ENCODE results near the gene EAPP. TPM values are rescaled to one million over a fixed set of nuclear protein-coding genes. Genes with fewer than 3 reads are reported as not detected.

Gene EAPP
- total and polyA plus RNA-seq, 2 of the 13 experiments (the other 11 are each of a cell fraction or from before 2014, with no cell fraction given): 68.7 to 110 TPM

DNA sequence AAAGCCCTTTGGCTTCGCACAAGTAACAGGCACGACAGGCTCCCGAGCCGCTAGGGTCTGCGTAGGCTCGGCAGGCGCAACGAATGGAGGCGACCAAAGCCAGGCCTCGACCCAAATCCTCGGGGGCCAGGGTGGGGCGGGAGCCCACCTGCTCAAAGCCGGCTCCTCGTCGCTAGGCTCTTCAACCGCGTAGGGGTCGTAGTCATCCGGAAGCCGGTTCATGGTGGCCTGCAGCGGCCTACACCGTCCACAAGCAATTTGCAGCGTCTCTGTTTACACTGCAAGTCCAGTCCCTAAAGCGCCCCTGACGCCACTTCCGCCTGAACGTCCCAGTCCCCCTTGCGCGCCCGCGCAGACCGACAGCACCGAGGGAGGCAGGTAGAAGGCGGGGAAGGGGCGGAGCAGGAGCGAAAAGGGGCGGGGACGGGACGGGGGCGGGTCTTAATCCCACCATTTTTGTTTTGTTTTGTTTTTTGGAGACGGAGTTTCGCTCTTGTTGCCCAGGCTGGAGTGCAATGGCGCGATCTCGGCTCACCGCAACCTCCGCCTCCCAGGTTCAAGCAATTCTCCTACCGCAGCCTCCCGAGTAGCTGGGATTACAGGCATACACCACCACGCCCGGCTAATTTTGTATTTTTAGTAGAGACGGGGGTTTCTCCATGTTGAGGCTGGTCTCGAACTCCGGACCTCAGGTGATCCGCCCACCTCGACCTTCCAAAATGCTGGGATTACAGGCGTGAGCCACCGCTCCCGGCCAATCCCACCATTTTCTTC lies at the start of gene EAPP (continued):
- TF ChIP-seq, protein P1, sequence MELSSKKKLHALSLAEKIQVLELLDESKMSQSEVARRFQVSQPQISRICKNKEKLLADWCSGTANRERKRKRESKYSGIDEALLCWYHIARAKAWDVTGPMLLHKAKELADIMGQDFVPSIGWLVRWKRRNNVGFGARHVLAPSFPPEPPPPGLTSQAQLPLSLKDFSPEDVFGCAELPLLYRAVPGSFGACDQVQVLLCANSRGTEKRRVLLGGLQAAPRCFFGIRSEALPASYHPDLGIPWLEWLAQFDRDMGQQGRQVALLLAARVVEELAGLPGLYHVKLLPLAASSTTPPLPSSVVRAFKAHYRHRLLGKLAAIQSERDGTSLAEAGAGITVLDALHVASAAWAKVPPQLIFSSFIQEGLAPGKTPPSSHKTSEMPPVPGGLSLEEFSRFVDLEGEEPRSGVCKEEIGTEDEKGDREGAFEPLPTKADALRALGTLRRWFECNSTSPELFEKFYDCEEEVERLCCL (CRISPR knock-in tag; IDR thresholded peaks at IDR 0.05; ENCODE audit: borderline replicate concordance): peak; percentile 71; the same call in 1 of the 2 replicates
- no peak; the same call in 1 of the 2 replicates for TF ChIP-seq HHEX (CRISPR knock-in tag; IDR thresholded peaks at IDR 0.05)
- peak; percentile 64 for TF ChIP-seq NFYB (CRISPR knock-in tag; IDR thresholded peaks at IDR 0.05)
- peak; percentile 97 for TF ChIP-seq KDM3A (CRISPR knock-in tag; IDR thresholded peaks at IDR 0.05; ENCODE audit: low read depth)
- 0 out of 2 replicates have a peak, but pooled peaks have one; percentile 86 for TF ChIP-seq ZBTB8A (CRISPR knock-in tag; IDR thresholded peaks at IDR 0.05; ENCODE audit: borderline replicate concordance, low read depth)
- peak; percentile 79 for TF ChIP-seq ZKSCAN8 (CRISPR knock-in tag; IDR thresholded peaks at IDR 0.05; ENCODE audit: borderline replicate concordance)
- TF ChIP-seq ZNF782 (CRISPR knock-in tag; IDR thresholded peaks at IDR 0.05; ENCODE audit: borderline replicate concordance): peak; percentile 99
- no peak; the same call in 1 of the 2 replicates for TF ChIP-seq FIP1L1 (IDR thresholded peaks at IDR 0.05; ENCODE audit: borderline replicate concordance, insufficient read depth, low read depth, low read length)
- TF ChIP-seq, protein P2, sequence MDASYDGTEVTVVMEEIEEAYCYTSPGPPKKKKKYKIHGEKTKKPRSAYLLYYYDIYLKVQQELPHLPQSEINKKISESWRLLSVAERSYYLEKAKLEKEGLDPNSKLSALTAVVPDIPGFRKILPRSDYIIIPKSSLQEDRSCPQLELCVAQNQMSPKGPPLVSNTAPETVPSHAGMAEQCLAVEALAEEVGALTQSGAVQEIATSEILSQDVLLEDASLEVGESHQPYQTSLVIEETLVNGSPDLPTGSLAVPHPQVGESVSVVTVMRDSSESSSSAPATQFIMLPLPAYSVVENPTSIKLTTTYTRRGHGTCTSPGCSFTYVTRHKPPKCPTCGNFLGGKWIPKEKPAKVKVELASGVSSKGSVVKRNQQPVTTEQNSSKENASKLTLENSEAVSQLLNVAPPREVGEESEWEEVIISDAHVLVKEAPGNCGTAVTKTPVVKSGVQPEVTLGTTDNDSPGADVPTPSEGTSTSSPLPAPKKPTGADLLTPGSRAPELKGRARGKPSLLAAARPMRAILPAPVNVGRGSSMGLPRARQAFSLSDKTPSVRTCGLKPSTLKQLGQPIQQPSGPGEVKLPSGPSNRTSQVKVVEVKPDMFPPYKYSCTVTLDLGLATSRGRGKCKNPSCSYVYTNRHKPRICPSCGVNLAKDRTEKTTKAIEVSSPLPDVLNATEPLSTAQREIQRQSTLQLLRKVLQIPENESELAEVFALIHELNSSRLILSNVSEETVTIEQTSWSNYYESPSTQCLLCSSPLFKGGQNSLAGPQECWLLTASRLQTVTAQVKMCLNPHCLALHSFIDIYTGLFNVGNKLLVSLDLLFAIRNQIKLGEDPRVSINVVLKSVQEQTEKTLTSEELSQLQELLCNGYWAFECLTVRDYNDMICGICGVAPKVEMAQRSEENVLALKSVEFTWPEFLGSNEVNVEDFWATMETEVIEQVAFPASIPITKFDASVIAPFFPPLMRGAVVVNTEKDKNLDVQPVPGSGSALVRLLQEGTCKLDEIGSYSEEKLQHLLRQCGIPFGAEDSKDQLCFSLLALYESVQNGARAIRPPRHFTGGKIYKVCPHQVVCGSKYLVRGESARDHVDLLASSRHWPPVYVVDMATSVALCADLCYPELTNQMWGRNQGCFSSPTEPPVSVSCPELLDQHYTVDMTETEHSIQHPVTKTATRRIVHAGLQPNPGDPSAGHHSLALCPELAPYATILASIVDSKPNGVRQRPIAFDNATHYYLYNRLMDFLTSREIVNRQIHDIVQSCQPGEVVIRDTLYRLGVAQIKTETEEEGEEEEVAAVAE (CRISPR knock-in tag; IDR thresholded peaks at IDR 0.05; ENCODE audit: borderline replicate concordance): peak; percentile 95
- TF ChIP-seq, protein P3, sequence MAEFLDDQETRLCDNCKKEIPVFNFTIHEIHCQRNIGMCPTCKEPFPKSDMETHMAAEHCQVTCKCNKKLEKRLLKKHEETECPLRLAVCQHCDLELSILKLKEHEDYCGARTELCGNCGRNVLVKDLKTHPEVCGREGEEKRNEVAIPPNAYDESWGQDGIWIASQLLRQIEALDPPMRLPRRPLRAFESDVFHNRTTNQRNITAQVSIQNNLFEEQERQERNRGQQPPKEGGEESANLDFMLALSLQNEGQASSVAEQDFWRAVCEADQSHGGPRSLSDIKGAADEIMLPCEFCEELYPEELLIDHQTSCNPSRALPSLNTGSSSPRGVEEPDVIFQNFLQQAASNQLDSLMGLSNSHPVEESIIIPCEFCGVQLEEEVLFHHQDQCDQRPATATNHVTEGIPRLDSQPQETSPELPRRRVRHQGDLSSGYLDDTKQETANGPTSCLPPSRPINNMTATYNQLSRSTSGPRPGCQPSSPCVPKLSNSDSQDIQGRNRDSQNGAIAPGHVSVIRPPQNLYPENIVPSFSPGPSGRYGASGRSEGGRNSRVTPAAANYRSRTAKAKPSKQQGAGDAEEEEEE (CRISPR knock-in tag; IDR thresholded peaks at IDR 0.05; ENCODE audit: borderline replicate concordance): peak; percentile 96
- no peak for TF ChIP-seq ZNF75D (CRISPR knock-in tag; IDR thresholded peaks at IDR 0.05; ENCODE audit: borderline replicate concordance)
- peak; percentile 100; the same call in 1 of the 2 replicates for TF ChIP-seq ZNF34 (CRISPR knock-in tag; IDR thresholded peaks at IDR 0.05; ENCODE audit: borderline replicate concordance)
- peak; percentile 89 for TF ChIP-seq HNRNPLL (IDR thresholded peaks at IDR 0.05; ENCODE audit: low read depth, low read length, poor library complexity, severe bottlenecking)
- TF ChIP-seq BORCS8-MEF2B (CRISPR knock-in tag; IDR thresholded peaks at IDR 0.05): peak; percentile 98
- TF ChIP-seq KLF6 (CRISPR knock-in tag; IDR thresholded peaks at IDR 0.05): peak; percentile 99
- TF ChIP-seq ZSCAN21 (CRISPR knock-in tag; IDR thresholded peaks at IDR 0.05; ENCODE audit: borderline replicate concordance): peak; percentile 99
- peak; percentile 65 to 77; a peak in 3 of 4 replicates for TF ChIP-seq EP300 (IDR thresholded peaks at IDR 0.05; ENCODE audit: low read depth in 2 of 2, low read length in 2 of 2)
- peak; percentile 80 for TF ChIP-seq EP300 (CRISPR knock-in tag; IDR thresholded peaks at IDR 0.05; ENCODE audit: borderline replicate concordance)
- peak; percentile 97 for TF ChIP-seq CBFB (CRISPR knock-in tag; IDR thresholded peaks at IDR 0.05)
- TF ChIP-seq HIVEP1 (CRISPR knock-in tag; IDR thresholded peaks at IDR 0.05): peak; percentile 98
- peak; percentile 91 for TF ChIP-seq TEAD3 (CRISPR knock-in tag; optimal IDR thresholded peaks at IDR 0.05; ENCODE audit: borderline replicate concordance)
- TF ChIP-seq ZSCAN12 (CRISPR knock-in tag; IDR thresholded peaks at IDR 0.05): peak; percentile 95
